K562 (cell line): ENCODE data around the gene MID1IP1. TPM values are rescaled to one million over a fixed set of nuclear protein-coding genes. Genes with fewer than 3 reads are reported as not detected.

Experiments used
- ARID4B ChIP-seq: sonication (generic); formaldehyde crosslinking; IDR thresholded peaks from 2 replicates; pipeline ENCODE4 v1.8.0; 2022; ENCODE audit warnings: mild to moderate bottlenecking, missing genetic modification reagents
- BACH1 ChIP-seq: fragments of 200-800 bp; sonication (Bioruptor generic); IDR thresholded peaks from 2 replicates; pipeline ENCODE4 v1.6.1; 2016; ENCODE audit warnings: missing genetic modification characterization, missing compliant biosample characterization
- BMI1 ChIP-seq: fragments of 150-350 bp; IDR thresholded peaks from 2 replicates; pipeline ENCODE4 v1.6.1; 2014; ENCODE audit warnings: low read length
- C11orf30 ChIP-seq: fragments of 450-650 bp; IDR thresholded peaks from 2 replicates; pipeline ENCODE4 v1.6.1; 2016; ENCODE audit warnings: low read depth, mild to moderate bottlenecking
- CBX1 ChIP-seq: sonication (generic); IDR thresholded peaks from 2 replicates; pipeline ENCODE4 v1.6.1; 2016; ENCODE audit warnings: antibody characterized with exemption, low read depth, mild to moderate bottlenecking
- CHD2 ChIP-seq: IDR thresholded peaks from 2 replicates; pipeline ENCODE4 v1.6.1; 2011; ENCODE audit warnings: low read depth, low read length
- GTF2B ChIP-seq: IDR thresholded peaks from 2 replicates; pipeline ENCODE4 v1.6.1; 2011; ENCODE audit not compliant: insufficient read length; ENCODE audit errors: extremely low read depth
- LCOR ChIP-seq: sonication (generic); formaldehyde crosslinking; IDR thresholded peaks from 2 replicates; pipeline ENCODE4 v1.8.0; 2022; ENCODE audit warnings: mild to moderate bottlenecking, missing genetic modification reagents
- MBD2 ChIP-seq: sonication (generic); IDR thresholded peaks from 2 replicates; pipeline ENCODE4 v1.6.1; 2016; ENCODE audit warnings: low read depth, borderline replicate concordance
- PHF21A ChIP-seq: fragments of 450-650 bp; IDR thresholded peaks from 2 replicates; pipeline ENCODE4 v1.6.1; 2017; ENCODE audit warnings: low read depth, borderline replicate concordance
- polyA plus RNA-seq, 8 experiments: library from polyadenylated mRNA; depleted of rRNA in 4 of 8; stranded (reverse) in 5 of 8; unstranded in 3 of 8; fragments of >200 nt; fragmentation: Nextera tagmentation in 2 of 8; fragmentation: Illumina TruSeq in 1 of 8; extraction: Ambion mirVana in 2 of 8; extraction: Trizol in 1 of 8; gene quantifications; 2 replicates each; pipeline versions ENCODE4 v1.2.1 to v1.2.3, GENCODE V29; 2011 to 2014; ENCODE audit warnings: inconsistent platforms in 1 of 8, missing spikeins in 1 of 8
- total RNA-seq, 7 experiments: library from RNA; depleted of rRNA in 6 of 7; stranded (reverse); fragments of >200 nt in 6 of 7; fragmentation: Illumina TruSeq in 2 of 7; extraction: Trizol in 2 of 7; gene quantifications; 2 replicates each; pipeline versions ENCODE4 v1.2.1 to v1.2.3, GENCODE V29; 2011 to 2021; ENCODE audit warnings: low replicate concordance in 1 of 7
- TF ChIP-seq, protein P1 (sequence below): fragments of 250-450 bp; sonication (Bioruptor Pico); IDR thresholded peaks from 2 replicates; pipeline ENCODE4 v1.4.0; 2020
- TF ChIP-seq, protein P2 (sequence below): IDR thresholded peaks from 3 replicates; pipeline ENCODE4 v1.6.1; 2011; ENCODE audit warnings: borderline replicate concordance, mild to moderate bottlenecking, moderate library complexity; ENCODE audit not compliant: insufficient read length; ENCODE audit errors: extremely low read depth

MID1IP1 gene
- total and polyA plus RNA-seq, 9 of the 15 experiments (the other 6 are each of a cell fraction or from before 2014, with no cell fraction given): 0.51 to 102 (median 27.5) TPM

DNA sequence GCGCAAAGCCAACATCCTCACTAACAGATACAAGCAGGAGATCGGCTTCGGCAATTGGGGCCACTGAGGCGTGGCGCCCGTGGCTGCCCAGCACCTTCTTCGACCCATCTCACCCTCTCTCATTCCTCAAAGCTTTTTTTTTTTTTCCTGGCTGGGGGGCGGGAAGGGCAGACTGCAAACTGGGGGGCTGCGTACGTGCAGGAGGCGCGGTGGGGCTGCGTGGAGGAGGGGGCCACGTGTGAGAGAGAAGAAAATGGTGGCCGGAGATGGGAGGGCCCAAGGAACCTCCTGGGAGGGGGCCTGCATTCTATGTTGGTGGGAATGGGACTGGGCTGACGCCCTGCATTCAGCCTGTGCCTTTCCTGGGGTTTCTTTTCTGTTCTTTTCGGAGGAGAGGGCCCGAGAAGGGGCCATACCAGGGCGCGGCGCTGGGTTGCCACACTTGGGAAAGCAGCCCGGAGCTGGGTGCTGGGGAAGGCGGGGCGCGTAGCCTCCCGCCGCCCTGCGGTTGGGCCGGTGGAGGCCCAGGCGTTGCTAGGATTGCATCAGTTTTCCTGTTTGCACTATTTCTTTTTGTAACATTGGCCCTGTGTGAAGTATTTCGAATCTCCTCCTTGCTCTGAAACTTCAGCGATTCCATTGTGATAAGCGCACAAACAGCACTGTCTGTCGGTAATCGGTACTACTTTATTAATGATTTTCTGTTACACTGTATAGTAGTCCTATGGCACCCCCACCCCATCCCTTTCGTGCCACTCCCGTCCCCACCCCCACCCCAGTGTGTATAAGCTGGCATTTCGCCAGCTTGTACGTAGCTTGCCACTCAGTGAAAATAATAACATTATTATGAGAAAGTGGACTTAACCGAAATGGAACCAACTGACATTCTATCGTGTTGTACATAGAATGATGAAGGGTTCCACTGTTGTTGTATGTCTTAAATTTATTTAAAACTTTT lies 4.5 kb downstream of the MID1IP1 start (continued):
- TF ChIP-seq GTF2B: no peak
- TF ChIP-seq LCOR: no peak
- TF ChIP-seq ARID4B (CRISPR knock-in tag): 0 out of 2 replicates have a peak, but pooled peaks have one; percentile 6
- no peak for TF ChIP-seq CHD2
- no peak for TF ChIP-seq C11orf30
- TF ChIP-seq MBD2: no peak
- TF ChIP-seq, protein P1, sequence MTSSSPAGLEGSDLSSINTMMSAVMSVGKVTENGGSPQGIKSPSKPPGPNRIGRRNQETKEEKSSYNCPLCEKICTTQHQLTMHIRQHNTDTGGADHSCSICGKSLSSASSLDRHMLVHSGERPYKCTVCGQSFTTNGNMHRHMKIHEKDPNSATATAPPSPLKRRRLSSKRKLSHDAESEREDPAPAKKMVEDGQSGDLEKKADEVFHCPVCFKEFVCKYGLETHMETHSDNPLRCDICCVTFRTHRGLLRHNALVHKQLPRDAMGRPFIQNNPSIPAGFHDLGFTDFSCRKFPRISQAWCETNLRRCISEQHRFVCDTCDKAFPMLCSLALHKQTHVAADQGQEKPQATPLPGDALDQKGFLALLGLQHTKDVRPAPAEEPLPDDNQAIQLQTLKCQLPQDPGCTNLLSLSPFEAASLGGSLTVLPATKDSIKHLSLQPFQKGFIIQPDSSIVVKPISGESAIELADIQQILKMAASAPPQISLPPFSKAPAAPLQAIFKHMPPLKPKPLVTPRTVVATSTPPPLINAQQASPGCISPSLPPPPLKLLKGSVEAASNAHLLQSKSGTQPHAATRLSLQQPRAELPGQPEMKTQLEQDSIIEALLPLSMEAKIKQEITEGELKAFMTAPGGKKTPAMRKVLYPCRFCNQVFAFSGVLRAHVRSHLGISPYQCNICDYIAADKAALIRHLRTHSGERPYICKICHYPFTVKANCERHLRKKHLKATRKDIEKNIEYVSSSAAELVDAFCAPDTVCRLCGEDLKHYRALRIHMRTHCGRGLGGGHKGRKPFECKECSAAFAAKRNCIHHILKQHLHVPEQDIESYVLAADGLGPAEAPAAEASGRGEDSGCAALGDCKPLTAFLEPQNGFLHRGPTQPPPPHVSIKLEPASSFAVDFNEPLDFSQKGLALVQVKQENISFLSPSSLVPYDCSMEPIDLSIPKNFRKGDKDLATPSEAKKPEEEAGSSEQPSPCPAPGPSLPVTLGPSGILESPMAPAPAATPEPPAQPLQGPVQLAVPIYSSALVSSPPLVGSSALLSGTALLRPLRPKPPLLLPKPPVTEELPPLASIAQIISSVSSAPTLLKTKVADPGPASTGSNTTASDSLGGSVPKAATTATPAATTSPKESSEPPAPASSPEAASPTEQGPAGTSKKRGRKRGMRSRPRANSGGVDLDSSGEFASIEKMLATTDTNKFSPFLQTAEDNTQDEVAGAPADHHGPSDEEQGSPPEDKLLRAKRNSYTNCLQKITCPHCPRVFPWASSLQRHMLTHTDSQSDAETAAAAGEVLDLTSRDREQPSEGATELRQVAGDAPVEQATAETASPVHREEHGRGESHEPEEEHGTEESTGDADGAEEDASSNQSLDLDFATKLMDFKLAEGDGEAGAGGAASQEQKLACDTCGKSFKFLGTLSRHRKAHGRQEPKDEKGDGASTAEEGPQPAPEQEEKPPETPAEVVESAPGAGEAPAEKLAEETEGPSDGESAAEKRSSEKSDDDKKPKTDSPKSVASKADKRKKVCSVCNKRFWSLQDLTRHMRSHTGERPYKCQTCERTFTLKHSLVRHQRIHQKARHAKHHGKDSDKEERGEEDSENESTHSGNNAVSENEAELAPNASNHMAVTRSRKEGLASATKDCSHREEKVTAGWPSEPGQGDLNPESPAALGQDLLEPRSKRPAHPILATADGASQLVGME (CRISPR knock-in tag): no peak
- TF ChIP-seq BACH1: no peak; the same call in 1 of the 2 replicates
- TF ChIP-seq CBX1: no peak
- TF ChIP-seq BMI1: no peak
- no peak for TF ChIP-seq PHF21A
- TF ChIP-seq, protein P2, sequence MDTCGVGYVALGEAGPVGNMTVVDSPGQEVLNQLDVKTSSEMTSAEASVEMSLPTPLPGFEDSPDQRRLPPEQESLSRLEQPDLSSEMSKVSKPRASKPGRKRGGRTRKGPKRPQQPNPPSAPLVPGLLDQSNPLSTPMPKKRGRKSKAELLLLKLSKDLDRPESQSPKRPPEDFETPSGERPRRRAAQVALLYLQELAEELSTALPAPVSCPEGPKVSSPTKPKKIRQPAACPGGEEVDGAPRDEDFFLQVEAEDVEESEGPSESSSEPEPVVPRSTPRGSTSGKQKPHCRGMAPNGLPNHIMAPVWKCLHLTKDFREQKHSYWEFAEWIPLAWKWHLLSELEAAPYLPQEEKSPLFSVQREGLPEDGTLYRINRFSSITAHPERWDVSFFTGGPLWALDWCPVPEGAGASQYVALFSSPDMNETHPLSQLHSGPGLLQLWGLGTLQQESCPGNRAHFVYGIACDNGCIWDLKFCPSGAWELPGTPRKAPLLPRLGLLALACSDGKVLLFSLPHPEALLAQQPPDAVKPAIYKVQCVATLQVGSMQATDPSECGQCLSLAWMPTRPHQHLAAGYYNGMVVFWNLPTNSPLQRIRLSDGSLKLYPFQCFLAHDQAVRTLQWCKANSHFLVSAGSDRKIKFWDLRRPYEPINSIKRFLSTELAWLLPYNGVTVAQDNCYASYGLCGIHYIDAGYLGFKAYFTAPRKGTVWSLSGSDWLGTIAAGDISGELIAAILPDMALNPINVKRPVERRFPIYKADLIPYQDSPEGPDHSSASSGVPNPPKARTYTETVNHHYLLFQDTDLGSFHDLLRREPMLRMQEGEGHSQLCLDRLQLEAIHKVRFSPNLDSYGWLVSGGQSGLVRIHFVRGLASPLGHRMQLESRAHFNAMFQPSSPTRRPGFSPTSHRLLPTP: no peak
